Measurements from ENCODE around the gene ZSWIM8.
"Not testable (repeated sequence)": the region's sequence is repeated elsewhere in the genome, so short reads cannot be mapped to it uniquely, and the experiment has no call there.

The ZSWIM8 gene

DNA sequence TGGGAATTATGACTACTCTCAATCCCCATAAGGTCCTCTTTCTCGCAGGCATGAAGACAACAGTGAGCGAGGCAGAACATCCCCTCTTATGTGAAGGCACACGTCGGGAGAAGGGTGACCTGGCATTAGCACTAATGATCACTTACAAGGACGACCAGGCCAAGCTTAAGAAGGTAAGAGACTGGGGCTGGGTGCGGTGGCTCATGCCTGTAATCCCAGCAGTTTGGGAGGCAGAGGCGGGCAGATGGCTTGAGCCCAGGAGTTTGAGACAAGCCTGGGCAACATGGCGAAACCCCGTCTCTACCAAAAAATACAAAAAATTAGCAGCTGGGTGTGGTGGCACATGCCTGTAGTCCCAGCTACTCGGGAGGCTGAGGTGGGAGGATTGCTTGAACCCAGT, 10.1 kb downstream of the ZSWIM8 start:
- in situ Hi-C loops (cut with MboI; ENCODE audit: low sequenced_read_pairs) = not testable (repeated sequence)

DNA sequence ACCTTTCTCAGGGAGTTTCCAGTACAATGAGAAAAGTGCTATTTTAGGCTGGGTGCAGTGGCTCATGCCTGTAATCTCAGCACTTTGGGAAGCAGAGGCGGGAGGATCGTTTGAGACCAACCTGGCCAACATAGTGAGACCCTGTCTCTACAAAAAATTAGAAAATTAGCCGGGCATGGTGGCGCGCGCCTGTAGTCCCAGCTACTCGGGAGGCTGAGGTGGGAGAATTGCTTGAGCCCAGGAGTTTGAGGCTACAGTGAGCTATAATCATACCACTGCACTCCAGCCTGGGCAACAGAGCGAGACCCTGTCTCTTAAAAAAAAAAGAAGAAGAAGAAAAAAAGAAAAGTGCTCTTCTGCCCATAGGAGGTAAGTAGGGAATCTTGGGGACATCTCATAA, 10.6 kb downstream of the ZSWIM8 start:
- in situ Hi-C loops (cut with MboI; ENCODE audit: low sequenced_read_pairs) = not testable (repeated sequence)

DNA sequence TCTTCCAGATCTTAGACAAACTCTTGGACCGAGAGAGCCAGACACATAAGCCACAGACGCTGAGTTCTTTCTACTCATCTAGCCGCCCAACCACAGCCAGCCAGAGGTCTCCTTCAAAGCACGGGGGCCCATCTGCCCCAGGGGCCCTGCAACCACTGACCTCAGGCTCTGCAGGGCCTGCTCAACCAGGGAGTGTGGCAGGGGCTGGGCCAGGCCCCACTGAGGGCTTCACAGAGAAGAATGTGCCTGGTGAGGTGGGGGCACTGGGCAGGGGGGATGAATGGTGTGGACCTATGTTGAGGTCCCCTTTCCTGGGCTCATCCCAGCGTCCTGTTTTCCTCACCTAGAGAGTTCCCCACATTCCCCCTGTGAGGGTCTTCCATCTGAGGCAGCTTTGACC, 11.4 kb downstream of the ZSWIM8 start:
- in situ Hi-C loops (cut with MboI; ENCODE audit: low sequenced_read_pairs) = no loop called here

DNA sequence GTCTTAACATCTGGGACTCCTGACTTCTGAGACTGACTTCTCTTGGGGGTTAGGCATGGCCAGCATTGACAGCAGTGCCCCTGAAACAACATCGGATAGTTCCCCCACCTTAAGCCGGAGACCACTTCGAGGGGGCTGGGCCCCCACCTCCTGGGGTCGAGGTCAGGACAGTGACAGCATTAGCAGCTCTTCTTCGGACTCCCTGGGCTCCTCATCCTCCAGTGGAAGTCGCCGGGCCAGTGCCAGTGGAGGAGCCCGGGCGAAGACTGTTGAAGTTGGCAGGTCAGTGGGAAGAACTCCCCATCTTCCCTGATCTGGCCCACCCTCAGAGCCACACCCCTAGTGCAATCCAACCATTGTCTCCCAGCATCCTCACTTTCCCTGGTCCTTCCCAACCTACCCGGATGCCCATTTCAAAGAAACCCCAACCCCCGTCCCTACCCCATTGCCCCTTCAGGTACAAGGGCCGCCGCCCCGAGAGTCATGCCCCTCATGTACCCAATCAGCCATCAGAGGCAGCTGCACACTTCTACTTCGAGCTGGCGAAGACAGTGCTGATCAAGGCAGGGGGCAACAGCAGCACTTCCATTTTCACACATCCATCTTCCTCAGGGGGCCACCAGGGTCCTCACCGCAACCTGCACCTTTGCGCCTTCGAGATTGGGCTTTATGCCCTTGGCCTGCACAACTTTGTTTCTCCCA, 12.1 kb downstream of the ZSWIM8 start:
- in situ Hi-C loops (cut with MboI; ENCODE audit: low sequenced_read_pairs) = no loop called here

DNA sequence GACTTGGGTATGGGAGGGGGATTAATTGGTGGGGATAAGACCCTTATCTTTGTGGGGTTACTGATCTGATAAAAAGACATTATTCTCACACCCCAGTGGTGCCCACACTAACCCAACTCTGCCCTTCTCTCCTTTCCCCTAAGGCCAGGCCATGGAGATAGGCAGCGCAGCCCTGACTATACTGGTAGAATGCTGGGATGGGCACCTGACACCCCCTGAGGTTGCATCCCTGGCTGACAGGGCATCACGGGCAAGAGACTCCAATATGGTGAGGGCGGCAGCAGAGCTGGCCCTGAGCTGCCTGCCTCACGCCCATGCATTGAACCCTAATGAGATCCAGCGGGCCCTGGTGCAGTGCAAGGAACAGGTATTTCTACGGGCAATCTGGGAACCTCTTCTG, 12.7 kb downstream of the ZSWIM8 start:
- in situ Hi-C loops (cut with MboI; ENCODE audit: low sequenced_read_pairs) = no loop called here

DNA sequence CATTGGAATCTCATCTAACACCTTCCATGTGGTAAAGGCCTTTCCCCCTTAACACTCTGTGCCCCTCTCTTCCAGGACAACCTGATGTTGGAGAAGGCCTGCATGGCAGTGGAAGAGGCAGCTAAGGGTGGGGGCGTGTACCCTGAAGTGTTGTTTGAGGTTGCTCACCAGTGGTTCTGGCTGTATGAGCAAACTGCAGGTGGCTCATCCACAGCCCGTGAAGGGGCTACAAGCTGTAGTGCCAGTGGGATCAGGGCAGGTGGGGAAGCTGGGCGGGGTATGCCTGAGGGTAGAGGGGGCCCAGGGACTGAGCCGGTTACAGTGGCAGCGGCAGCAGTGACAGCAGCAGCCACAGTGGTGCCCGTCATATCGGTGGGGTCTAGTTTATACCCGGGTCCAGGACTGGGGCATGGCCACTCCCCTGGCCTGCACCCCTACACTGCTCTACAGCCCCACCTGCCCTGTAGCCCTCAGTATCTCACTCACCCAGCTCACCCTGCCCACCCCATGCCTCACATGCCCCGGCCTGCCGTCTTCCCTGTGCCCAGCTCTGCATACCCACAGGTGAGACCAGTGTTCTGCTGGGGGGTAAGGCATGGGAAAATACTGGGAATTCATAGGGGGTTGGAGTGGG, 13.6 kb downstream of the ZSWIM8 start:
- in situ Hi-C loops (cut with MboI; ENCODE audit: low sequenced_read_pairs) = no loop called here

DNA sequence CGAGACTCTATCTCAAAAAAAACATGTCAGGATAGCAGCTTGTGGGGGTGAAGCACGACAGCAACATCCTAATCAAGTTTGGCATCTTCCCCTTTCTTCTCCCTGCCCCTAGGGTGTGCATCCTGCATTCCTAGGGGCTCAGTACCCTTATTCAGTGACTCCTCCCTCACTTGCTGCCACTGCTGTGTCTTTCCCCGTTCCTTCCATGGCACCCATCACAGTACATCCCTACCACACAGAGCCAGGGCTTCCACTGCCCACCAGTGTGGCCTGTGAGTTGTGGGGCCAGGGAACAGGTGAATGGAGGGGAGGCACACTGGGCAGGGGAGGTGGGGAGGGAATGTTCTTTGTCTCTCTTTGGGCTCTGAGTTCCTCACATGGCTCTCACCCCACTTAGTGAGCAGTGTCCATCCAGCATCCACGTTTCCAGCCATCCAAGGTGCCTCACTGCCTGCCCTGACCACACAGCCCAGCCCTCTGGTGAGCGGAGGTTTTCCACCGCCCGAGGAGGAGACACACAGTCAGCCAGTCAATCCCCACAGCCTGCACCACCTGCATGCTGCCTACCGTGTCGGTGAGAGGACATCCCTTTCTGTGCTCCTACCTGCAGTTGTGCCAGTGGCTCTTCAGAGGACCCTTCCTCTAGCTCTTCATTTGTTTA, 14.6 kb downstream of the ZSWIM8 start:
- in situ Hi-C loops (cut with MboI; ENCODE audit: low sequenced_read_pairs) = loop anchor here (25.0 kb wide), 1 partner anchor 88 kb away; no protein-coding TSS in a partner anchor

DNA sequence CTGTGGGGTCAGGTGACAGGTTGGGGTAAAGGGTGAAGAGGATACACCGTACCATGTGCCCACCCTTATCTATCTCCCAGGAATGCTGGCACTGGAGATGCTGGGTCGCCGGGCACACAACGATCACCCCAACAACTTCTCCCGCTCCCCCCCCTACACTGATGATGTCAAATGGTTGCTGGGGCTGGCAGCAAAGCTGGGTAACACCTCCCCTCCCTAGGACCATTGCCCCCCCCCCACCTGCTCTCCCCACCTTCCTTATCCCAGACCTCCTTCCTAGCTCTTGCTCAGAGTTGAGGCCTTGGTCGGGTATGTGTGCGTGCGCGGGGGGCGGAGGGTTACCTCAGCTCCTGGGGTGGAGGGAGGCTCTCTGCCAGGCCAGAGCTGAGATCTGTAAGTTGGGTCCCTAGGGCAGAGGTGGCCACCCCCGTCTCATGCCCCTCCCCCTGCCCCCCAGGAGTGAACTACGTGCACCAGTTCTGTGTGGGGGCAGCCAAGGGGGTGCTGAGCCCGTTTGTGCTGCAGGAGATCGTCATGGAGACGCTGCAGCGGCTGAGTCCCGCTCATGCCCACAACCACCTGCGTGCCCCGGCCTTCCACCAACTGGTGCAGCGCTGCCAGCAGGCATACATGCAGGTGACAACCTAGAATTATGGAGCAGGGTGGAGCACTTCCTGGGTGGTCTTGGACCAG, 15.3 kb downstream of the ZSWIM8 start:
- in situ Hi-C loops (cut with MboI; ENCODE audit: low sequenced_read_pairs) = loop anchor here (25.0 kb wide), 1 partner anchor 88 kb away; no protein-coding TSS in a partner anchor

DNA sequence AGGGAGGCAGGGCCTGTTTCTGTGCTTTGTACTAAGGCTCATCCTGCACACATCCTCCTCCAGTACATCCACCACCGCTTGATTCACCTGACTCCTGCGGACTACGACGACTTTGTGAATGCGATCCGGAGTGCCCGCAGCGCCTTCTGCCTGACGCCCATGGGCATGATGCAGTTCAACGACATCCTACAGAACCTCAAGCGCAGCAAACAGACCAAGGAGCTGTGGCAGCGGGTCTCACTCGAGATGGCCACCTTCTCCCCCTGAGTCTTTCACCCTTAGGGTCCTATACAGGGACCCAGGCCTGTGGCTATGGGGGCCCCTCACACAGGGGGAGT, 15.8 kb downstream of the ZSWIM8 start:
- in situ Hi-C loops (cut with MboI; ENCODE audit: low sequenced_read_pairs) = loop anchor here (25.0 kb wide), 1 partner anchor 89 kb away; no protein-coding TSS in a partner anchor

DNA sequence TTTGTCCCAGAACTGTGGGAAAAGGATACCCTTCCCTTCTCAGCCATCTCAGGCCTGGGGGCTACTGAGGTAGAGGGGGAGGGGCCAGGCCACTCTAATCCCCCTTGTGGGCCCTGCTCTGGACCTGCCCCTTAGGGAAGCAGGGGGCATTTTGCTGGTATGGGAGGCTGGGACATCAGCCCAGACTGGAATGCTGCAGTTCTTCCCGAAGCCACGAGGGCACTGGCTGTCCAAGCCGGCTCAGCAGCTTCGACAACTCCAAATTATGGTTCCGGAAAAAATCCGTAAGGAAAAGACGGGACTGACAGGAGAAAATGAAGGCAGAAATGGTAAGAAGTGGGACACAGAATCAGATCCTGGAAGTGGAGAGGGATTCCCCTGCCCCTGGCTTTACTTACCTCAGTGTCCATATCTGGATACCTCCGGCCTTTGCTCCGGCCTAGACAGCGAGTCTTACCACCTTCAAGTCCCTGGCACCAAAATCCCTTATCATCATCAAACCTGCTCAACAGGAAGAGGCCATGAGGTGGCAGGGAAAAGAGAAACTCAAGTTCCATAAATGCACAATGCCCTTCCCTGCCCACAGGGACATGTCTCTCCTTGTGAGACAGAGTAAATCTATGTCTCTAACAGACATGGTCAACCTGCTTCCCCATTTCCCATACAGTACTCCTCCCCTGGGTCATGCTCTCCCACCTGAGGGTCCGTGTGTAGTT, 17.0 kb downstream of the ZSWIM8 start:
- in situ Hi-C loops (cut with MboI; ENCODE audit: low sequenced_read_pairs) = loop anchor here (25.0 kb wide), 1 partner anchor 90 kb away; no protein-coding TSS in a partner anchor

DNA sequence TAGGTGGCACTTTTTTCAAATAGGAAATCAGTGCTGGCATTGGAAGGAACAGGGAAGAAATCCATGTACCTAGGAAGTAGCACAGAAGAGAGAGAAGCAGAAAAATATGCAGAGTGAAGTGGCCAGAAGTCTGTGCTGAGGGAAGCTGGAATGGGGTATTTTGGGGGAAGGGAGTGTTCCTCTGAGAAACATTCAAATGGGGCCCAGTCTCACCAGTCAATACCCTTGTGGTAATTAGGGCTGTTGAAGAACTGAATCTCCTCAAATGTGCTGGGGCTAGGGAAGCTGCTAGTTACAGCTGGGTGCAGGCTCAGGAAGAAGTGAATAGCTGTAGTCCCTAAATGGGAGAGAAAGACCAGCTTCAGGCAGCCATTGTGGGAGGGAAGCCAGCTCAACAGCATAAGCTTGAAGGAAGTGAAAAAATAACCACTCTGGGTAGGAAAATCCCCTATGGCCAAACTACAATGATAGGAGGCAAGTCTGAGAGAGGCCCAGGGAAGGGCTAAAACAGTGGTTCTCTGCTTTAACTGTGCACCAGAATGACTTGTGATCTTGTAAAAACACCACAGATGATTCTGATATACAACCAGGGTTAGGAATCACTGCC, 18.4 kb downstream of the ZSWIM8 start:
- in situ Hi-C loops (cut with MboI; ENCODE audit: low sequenced_read_pairs) = loop anchor here (25.0 kb wide), 1 partner anchor 91 kb away; no protein-coding TSS in a partner anchor

DNA sequence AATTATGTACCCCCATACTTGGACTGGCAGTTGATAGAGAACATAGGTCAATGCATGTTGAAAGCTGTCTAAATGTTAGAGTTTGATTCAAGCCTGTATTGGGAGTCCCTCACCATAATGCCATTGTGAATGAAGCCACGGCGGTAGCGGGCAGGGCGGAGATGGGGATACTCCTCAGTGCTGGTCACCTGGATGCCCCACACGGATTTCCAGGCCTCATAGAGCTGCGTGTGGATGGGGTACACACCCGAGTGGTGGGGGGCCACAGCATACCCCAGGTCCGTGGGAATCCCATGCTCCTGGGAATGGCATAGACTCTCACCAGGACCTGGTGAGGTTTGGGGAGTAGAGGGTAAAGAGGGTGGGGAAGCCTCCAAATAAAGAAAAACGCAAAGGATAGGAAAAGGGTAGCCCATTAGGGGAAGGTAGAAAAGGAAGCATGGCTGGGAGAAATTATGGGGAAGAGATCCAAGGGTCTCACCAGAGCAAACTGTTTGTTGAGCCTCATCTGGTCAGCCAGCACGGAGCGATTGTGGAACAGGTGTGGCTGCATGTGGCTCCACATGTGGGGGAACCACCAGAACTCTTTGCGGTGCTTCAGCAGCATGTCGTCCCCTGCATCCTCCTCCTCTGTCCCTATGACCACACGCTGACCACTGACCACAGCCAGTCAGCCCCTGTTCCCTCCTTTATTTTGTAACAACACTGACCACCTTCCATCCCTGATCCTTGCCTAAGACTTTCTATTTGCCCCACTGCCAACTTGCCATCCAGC, 21.0 kb downstream of the ZSWIM8 start:
- in situ Hi-C loops (cut with MboI; ENCODE audit: low sequenced_read_pairs) = loop anchor here (25.0 kb wide), 1 partner anchor 94 kb away; no protein-coding TSS in a partner anchor

DNA sequence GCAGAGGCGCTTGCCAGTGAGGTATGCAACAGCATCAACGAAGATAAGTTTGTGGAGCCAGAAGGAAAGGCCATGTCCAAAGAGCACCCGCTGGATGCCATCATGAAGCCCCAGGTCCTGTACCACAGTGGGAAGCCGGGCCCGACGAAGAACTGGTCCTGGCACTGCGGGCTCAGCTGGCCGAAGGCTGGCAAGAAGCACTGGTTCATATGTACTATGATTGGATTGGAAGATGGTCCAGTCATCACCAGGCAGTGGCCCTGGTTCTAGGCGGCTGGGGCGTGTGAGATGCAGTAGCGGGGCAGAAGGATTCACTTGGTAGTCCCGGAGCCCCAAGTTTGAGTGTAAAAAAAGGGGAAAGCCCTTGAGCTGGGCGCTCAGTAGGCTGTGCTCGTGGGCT, 22.1 kb downstream of the ZSWIM8 start:
- in situ Hi-C loops (cut with MboI; ENCODE audit: low sequenced_read_pairs) = loop anchor here (25.0 kb wide), 1 partner anchor 95 kb away; no protein-coding TSS in a partner anchor

DNA sequence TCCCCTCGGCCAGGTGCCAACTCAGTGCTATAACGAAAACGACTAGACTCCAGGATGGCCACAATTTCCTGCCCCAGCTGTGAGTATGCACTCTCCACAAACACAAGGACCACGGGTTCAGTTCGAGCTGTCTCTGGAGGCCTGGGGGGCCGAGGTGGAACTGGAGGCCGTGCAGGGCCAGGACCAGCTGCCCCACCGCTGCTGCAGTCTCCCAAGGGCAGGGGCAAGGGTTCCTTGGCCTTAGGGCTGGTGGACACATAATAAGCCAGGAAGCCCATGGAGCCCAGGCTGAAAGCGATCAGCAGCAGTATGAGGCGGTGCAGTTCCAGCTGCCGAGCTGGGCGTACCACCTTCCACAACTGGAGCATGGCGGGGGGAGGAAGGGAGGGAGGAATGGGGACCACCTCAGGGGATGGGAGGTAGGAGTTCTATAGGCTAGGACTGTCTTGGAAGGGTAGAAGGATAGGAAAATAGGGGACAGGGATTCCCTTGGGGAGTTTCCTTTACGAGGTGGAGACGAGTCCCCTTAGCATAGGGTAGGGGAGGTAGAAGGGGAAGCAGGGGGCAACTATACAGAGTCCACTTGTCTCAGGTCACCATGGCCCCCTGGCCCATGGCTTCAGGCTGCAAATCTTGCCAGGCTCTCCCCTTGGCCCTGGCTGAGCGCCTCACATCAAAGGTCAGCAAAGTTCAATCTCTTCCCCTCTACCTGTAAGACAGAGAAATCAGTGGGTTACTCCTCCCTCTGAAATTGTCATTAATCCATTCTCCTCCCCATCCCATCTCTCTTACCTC, 22.8 kb downstream of the ZSWIM8 start:
- in situ Hi-C loops (cut with MboI; ENCODE audit: low sequenced_read_pairs) = loop anchor here (25.0 kb wide), 1 partner anchor 96 kb away; no protein-coding TSS in a partner anchor

DNA sequence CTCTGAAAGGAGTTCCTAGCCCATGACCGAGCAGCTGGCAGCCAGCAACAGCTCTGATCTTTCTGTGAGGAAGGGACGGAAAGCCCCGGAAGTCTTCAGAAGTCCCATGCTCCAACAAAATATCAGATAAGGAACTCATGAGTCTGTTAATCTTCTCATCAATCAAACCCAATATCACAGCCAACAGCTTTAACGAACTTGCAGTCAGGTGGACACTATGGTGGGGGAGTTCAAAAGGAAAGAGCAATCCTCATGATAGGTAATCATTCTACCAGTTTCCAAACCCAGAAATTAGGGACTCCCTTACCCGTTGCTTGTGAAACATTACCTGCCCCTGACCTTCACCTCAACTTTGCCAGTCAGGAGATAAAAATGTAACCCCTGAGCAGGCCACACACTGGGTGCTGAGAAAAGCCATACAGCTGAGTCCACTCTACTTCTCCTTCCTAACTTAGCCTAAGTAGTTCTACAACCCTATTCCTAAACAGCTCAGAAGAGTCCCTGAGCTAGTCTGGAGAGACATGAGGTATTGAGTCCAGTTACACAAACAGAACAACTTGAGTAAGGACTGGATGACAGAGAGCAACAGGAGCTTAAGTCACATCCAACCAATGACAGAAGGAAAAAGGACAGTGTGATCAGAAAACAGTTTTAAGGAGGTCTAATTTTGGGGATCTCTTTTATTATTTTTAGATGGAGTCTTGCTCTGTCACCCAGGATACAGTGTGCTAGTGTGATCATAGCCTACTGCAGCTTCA, 23.8 kb downstream of the ZSWIM8 start:
- in situ Hi-C loops (cut with MboI; ENCODE audit: low sequenced_read_pairs) = loop anchor here (25.0 kb wide), 1 partner anchor 97 kb away; no protein-coding TSS in a partner anchor

DNA sequence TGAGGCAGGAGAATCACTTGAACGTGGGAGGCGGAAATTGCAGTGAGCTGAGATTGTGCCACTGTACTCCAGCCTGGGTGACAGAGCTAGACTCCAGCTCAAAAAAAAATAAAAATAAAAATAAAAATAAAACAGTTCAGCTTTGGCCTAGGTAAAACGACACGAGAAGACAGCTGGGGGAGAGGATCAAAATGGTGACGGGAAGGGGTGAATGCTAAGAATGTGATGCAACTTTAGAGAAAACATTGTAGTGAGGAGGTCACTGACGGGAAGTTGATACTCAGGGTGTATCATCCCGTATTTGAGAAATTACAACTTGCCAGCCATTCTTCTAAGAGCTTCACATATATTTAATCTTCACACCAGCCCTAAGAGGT, 24.9 kb downstream of the ZSWIM8 start:
- in situ Hi-C loops (cut with MboI; ENCODE audit: low sequenced_read_pairs) = loop anchor here (25.0 kb wide), 1 partner anchor 98 kb away; no protein-coding TSS in a partner anchor

DNA sequence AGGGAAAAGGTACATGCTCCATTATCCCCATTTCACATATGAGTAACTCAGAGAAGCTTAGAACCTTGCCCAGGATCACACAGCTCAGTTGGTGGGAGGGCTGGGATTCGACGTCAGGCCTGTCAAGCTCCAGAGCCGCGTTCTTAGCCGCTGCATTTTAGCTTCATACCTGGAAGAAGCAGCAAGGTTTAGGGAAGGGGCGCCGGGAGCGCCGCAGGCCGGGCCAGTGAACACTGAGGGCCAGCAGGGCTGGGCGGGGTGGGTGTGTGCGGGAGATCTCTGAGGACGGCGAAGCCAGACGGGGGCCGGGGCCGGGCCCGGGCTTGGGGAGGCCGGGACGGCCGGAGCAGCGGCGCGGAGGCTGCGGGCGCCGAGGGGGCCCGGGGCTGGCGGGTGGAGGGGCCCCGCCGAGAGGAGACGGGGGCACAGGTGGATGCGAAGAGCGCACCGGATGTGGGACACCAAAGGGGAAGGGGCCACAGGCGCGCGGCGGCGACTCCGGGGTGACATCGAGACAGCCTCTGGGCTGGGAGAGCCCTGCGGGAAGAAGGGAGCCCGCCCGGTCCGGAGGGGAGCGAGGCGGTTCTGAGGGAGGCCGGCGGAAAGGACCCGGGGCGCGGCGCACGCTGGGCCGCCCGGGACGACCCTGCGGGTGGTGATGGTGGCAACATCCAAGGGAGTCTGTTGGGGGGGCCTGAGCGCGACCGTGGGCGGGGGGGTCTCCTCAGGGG, 25.5 kb downstream of the ZSWIM8 start:
- in situ Hi-C loops (cut with MboI; ENCODE audit: low sequenced_read_pairs) = loop anchor here (25.0 kb wide), 1 partner anchor 99 kb away; no protein-coding TSS in a partner anchor

All from HL-60/S4 (cell line).